HL-60 (cell line): Measurements from ENCODE around the gene PPIP5K2.

Experiments
- TF ChIP-seq, protein P1 (sequence below): IDR thresholded peaks from one replicate; pipeline ENCODE4 v1.5.1; 2011; ENCODE audit warnings: low read length, control low read depth, inconsistent platforms; ENCODE audit not compliant: insufficient read depth
- TF ChIP-seq, protein P2 (sequence below): IDR thresholded peaks from 2 replicates; pipeline ENCODE4 v1.6.1; 2012; ENCODE audit warnings: low read depth; ENCODE audit not compliant: insufficient replicate concordance

DNA sequence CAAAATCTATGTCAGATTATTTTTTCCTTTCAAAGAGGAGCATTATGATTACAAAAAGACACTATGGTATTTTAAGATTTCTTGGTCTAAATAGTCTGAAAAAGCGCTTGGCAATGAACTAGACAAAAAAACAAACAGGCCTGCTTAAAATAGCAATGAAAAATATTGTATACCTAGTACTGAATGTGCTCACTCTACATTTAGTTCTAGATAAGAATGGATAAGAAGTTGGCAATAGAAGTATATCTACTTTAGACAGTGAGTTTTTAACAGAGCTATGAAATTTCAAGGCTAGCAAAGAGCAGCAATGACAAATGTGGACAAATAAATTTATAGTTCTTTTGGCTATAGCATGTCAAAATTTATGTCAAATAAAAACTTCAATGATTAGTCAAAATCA, 26.4 kb upstream of the PPIP5K2 start:
- TF ChIP-seq, protein P1, sequence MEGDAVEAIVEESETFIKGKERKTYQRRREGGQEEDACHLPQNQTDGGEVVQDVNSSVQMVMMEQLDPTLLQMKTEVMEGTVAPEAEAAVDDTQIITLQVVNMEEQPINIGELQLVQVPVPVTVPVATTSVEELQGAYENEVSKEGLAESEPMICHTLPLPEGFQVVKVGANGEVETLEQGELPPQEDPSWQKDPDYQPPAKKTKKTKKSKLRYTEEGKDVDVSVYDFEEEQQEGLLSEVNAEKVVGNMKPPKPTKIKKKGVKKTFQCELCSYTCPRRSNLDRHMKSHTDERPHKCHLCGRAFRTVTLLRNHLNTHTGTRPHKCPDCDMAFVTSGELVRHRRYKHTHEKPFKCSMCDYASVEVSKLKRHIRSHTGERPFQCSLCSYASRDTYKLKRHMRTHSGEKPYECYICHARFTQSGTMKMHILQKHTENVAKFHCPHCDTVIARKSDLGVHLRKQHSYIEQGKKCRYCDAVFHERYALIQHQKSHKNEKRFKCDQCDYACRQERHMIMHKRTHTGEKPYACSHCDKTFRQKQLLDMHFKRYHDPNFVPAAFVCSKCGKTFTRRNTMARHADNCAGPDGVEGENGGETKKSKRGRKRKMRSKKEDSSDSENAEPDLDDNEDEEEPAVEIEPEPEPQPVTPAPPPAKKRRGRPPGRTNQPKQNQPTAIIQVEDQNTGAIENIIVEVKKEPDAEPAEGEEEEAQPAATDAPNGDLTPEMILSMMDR: no peak
- TF ChIP-seq, protein P2, sequence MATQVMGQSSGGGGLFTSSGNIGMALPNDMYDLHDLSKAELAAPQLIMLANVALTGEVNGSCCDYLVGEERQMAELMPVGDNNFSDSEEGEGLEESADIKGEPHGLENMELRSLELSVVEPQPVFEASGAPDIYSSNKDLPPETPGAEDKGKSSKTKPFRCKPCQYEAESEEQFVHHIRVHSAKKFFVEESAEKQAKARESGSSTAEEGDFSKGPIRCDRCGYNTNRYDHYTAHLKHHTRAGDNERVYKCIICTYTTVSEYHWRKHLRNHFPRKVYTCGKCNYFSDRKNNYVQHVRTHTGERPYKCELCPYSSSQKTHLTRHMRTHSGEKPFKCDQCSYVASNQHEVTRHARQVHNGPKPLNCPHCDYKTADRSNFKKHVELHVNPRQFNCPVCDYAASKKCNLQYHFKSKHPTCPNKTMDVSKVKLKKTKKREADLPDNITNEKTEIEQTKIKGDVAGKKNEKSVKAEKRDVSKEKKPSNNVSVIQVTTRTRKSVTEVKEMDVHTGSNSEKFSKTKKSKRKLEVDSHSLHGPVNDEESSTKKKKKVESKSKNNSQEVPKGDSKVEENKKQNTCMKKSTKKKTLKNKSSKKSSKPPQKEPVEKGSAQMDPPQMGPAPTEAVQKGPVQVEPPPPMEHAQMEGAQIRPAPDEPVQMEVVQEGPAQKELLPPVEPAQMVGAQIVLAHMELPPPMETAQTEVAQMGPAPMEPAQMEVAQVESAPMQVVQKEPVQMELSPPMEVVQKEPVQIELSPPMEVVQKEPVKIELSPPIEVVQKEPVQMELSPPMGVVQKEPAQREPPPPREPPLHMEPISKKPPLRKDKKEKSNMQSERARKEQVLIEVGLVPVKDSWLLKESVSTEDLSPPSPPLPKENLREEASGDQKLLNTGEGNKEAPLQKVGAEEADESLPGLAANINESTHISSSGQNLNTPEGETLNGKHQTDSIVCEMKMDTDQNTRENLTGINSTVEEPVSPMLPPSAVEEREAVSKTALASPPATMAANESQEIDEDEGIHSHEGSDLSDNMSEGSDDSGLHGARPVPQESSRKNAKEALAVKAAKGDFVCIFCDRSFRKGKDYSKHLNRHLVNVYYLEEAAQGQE: no peak
